Mucosa of descending colon (tissue), 3 donors: ENCODE data around the gene RNF166. TPM values are rescaled to one million over a fixed set of nuclear protein-coding genes. Genes with fewer than 3 reads are reported as not detected.

Experiments used
- ATAC-seq: fragments of 200-7000 bp; cut with Tn5 transposase; one replicate; pipeline ENCODE4 v1.9.1; 2020; ENCODE audit warnings: mild to moderate bottlenecking, moderate library complexity
- DNase-seq, 3 donors: peaks; one replicate each; pipeline ENCODE4 v3.0.0-alpha.2; 2020
- H3K36me3 ChIP-seq: fragments of 200-600 bp; one replicate; pipeline ENCODE4 v1.8.0; 2021; ENCODE audit warnings: low read depth, mild to moderate bottlenecking
- H3K4me1 ChIP-seq: fragments of 200-600 bp; one replicate; pipeline ENCODE4 v1.8.0; 2021; ENCODE audit warnings: low read depth, mild to moderate bottlenecking
- H3K4me3 ChIP-seq: fragments of 200-600 bp; one replicate; pipeline ENCODE4 v1.8.0; 2021; ENCODE audit warnings: mild to moderate bottlenecking
- H3K9me3 ChIP-seq: fragments of 200-600 bp; one replicate; pipeline ENCODE4 v1.8.0; 2021; ENCODE audit warnings: mild to moderate bottlenecking
- CTCF ChIP-seq: fragments of 200-600 bp; IDR thresholded peaks from one replicate; pipeline ENCODE4 v1.8.0; 2022; ENCODE audit warnings: antibody characterized with exemption, mild to moderate bottlenecking
- intact Hi-C, 2 donors: fragments of 100-400 bp; cut with DNase I in 1 of 2; cut with micrococcal nuclease in 1 of 2; formaldehyde crosslinking; loops; one replicate each; pipeline versions ENCODE4 v1.11.0 to v1.11.1; 2022; cut with DNase I, micrococcal nuclease
- total RNA-seq, 3 donors: library from RNA; stranded (reverse); fragmentation: NEBNext Ultra II Directional in 2 of 3; extraction: Animal tissue kit (Norgen Biotek cat#: 25700) in 2 of 3; gene quantifications; one replicate each; pipeline versions ENCODE4 v1.2.1 to v1.2.4, GENCODE V29; 2021 to 2023
- donor health status: DM: no; HTN: no; CAD: no; lungs with moderate emphysema.
- donor health status: DM: no; HTN: no; CAD: no.
- donor health status: DM: no; HTN: yes; CAD: no.

Gene RNF166
- total RNA-seq, 3 donors from 2014 or later: 9.5 to 22.8 (median 15.1) TPM

- no peaks in the 10 kb centered on the region for H3K36me3 ChIP-seq
Observed at GRCh38 chr16:88735121-88735520, 28.9 kb upstream of the RNF166 start.

GRCh38 chr16:88734361-88734728 lies 28.1 kb upstream of the RNF166 start:
- intact Hi-C loops: no loop called here
- H3K36me3 ChIP-seq: no peaks in the 10 kb centered on the region
- no peak overlapping the region for H3K4me3 ChIP-seq
- peak; percentile 16 for ATAC-seq
- no peak for DNase-seq
- no peaks in the 10 kb centered on the region for H3K9me3 ChIP-seq
- no peak for TF ChIP-seq CTCF
- H3K4me1 ChIP-seq: no peaks in the 10 kb centered on the region

More at GRCh38 chr16:88735121-88735520, 28.9 kb upstream of the RNF166 start:
- H3K4me3 ChIP-seq: no peak overlapping the region
- intact Hi-C loops: no loop called here
- H3K9me3 ChIP-seq: no peaks in the 10 kb centered on the region
- no peaks in the 10 kb centered on the region for H3K4me1 ChIP-seq
- no peak for ATAC-seq
- TF ChIP-seq CTCF: no peak
- no peak for DNase-seq

GRCh38 chr16:88733630-88734360 lies 27.6 kb upstream of the RNF166 start:
- intact Hi-C loops: no loop called here

GRCh38 chr16:88732961-88733294 lies 26.7 kb upstream of the RNF166 start:
- no peaks in the 10 kb centered on the region for H3K36me3 ChIP-seq
- H3K9me3 ChIP-seq: no peaks in the 10 kb centered on the region
- ATAC-seq: no peak
- H3K4me3 ChIP-seq: no peak overlapping the region
- H3K4me1 ChIP-seq: no peaks in the 10 kb centered on the region
- no peak for DNase-seq
- TF ChIP-seq CTCF: no peak
- intact Hi-C loops: no loop called here

More at GRCh38 chr16:88733630-88734360, 27.6 kb upstream of the RNF166 start:
- Histone ChIP-seq H3K9me3 (no peaks in the 10 kb centered on the region), H3K36me3 (no peaks in the 10 kb centered on the region), H3K4me1 (no peaks in the 10 kb centered on the region), H3K4me3 (no peak overlapping the region)
- TF ChIP-seq CTCF: no peak
- no peak for ATAC-seq
- DNase-seq: no peak

GRCh38 chr16:88732172-88732960 lies 26.2 kb upstream of the RNF166 start:
- no peak for TF ChIP-seq CTCF
- intact Hi-C loops: no loop called here
- no peak for ATAC-seq
- Histone ChIP-seq H3K4me3 (no peak overlapping the region), H3K4me1 (no peaks in the 10 kb centered on the region), H3K36me3 (no peaks in the 10 kb centered on the region), H3K9me3 (no peaks in the 10 kb centered on the region)
- no peak for DNase-seq
